ENCODE data around the gene CISD1. TPM values are rescaled to one million over a fixed set of nuclear protein-coding genes. Genes with fewer than 3 reads are reported as not detected.

CISD1 gene
- total and polyA plus RNA-seq, 2 of the 4 experiments (the other 2 are of a cell fraction), result 28.2 to 34.6 TPM

GRCh38 chr10:58220769-58221451 is 48.1 kb upstream of the CISD1 start:
- intact Hi-C loops (cut with micrococcal nuclease), result no loop called here

More at GRCh38 chr10:58220769-58221451, 48.1 kb upstream of the CISD1 start:
- Histone ChIP-seq H2AK5ac (ENCODE audit: low read depth, low read length) (no peak overlapping the region), H2BK20ac (ENCODE audit: low read depth, low read length) (no peak overlapping the region), H2AK9ac (replicated peaks; ENCODE audit: low read depth, low read length, poor library complexity) (no peak overlapping the region), H4K8ac (ENCODE audit: low read depth in 2 of 2, low read length in 2 of 2) (no peak overlapping the region), H2AFZ (replicated peaks; ENCODE audit: low read length, poor library complexity) (no peak overlapping the region), H3K9me1 (ENCODE audit: insufficient read depth, low read length) (no peaks in the 10 kb centered on the region), H4K91ac (ENCODE audit: insufficient read depth, low read depth, low read length) (no peak overlapping the region), H3K23ac (ENCODE audit: low read depth, low read length) (no peak overlapping the region), H4K5ac (ENCODE audit: low read depth, low read length) (no peak overlapping the region), H3K4me3 (ENCODE audit: insufficient read depth, low read depth, low read length) (no peak overlapping the region), H3K4ac (ENCODE audit: low read depth, low read length) (no peak overlapping the region), H3K56ac (ENCODE audit: extremely low read depth, insufficient read depth, low read length) (no peak overlapping the region), H2BK120ac (ENCODE audit: low read depth, low read length) (no peak overlapping the region), H2BK5ac (ENCODE audit: low read depth, low read length, poor library complexity, severe bottlenecking) (no peak overlapping the region), H3K27ac (ENCODE audit: insufficient read depth, low read length) (no peak overlapping the region), H3K9me3 (ENCODE audit: control insufficient read depth, insufficient read depth, low read length) (no peaks in the 10 kb centered on the region), H3K4me2 (ENCODE audit: low read depth, low read length) (no peak overlapping the region), H2BK15ac (ENCODE audit: low read depth, low read length) (no peak overlapping the region), H3K9ac (ENCODE audit: low read depth, low read length) (no peak overlapping the region), H3K36me3 (ENCODE audit: control insufficient read depth, insufficient read depth, low read length) (peaks cover 3% of the 10 kb centered on the region; the same call in 1 of the 2 replicates), H3K4me1 (ENCODE audit: control insufficient read depth, insufficient read depth, low read length) (no peaks in the 10 kb centered on the region; the same call in 1 of the 2 replicates), H3K27me3 (ENCODE audit: control insufficient read depth, insufficient read depth, low read length) (no peaks in the 10 kb centered on the region), H3K79me1 (ENCODE audit: low read depth in 1 of 2, low read length in 2 of 2) (peaks cover 0 to 2% of the 10 kb centered on the region in 2 experiments; a peak in 1 of 4 replicates), H3K18ac (ENCODE audit: low read depth, low read length) (no peak overlapping the region), H4K20me1 (ENCODE audit: insufficient read depth, low read length) (no peaks in the 10 kb centered on the region), H3K14ac (replicated peaks; ENCODE audit: low read depth, low read length) (no peak overlapping the region)
- ChIA-PET POLR2A (ENCODE audit: unreplicated experiment) (no interaction called here), CTCF (no interaction called here)
- no CpG with 5 or more reads among the region's 2 CpGs for WGBS, 2 experiments (ENCODE audit: extremely low coverage in 2 of 2, insufficient read length in 1 of 2)
- dilution Hi-C loops (cut with HindIII; ENCODE audit: low sequenced_read_pairs, unreplicated experiment) (no loop called here), in situ Hi-C loops (cut with MboI; ENCODE audit: low sequenced_read_pairs) (no loop called here)
- TF ChIP-seq NFE2L2 (IDR thresholded peaks at IDR 0.05; ENCODE audit: low read depth, low read length), result no peak
- TF ChIP-seq SMC3 (IDR thresholded peaks at IDR 0.05; ENCODE audit: low read depth, low read length), result no peak
- TF ChIP-seq CTCF (conservative IDR thresholded peaks at IDR 0.05; ENCODE audit: low read depth, low read length), result no peak
- TF ChIP-seq CEBPB (IDR thresholded peaks at IDR 0.05; ENCODE audit: low read depth, low read length), result peak; percentile 93
- no peak for TF ChIP-seq FOS (IDR thresholded peaks at IDR 0.05; ENCODE audit: low read depth, low read length)
- TF ChIP-seq POLR2A (IDR thresholded peaks at IDR 0.05; ENCODE audit: low read depth, low read length), result no peak
- no peak for TF ChIP-seq MAZ (IDR thresholded peaks at IDR 0.05; ENCODE audit: borderline replicate concordance, low read depth, low read length)
- no peak for TF ChIP-seq RFX5 (IDR thresholded peaks at IDR 0.05; ENCODE audit: low read depth, low read length)
- DNase-seq, result peak; percentile 70
- BruUV-seq (replicated peaks), result no TSS peak
- no peak for ATAC-seq (ENCODE audit: low read depth)
